HFF-Myc (cell line): ENCODE results near the gene CST6.

Experiments used
- DNase-seq: peaks from one replicate; pipeline ENCODE4 v3.0.0-alpha.2; 2011; ENCODE audit warnings: low read depth; ENCODE audit errors: extremely low read depth
- H3K4me3 ChIP-seq: replicated peaks from 2 replicates; pipeline ENCODE4 v1.5.1; 2011; ENCODE audit warnings: low read depth, mild to moderate bottlenecking, control low read depth, low read length
- CTCF ChIP-seq: IDR thresholded peaks from 2 replicates; pipeline ENCODE4 v1.5.1; 2012; ENCODE audit warnings: mild to moderate bottlenecking, low read depth, low read length, control low read depth; ENCODE audit errors: missing control alignments

The CST6 gene

GRCh38 chr11:65988791-65989592, 22.8 kb upstream of the CST6 start:
- DNase-seq, result peak; percentile 96
- peak; percentile 96 for TF ChIP-seq CTCF
- H3K4me3 ChIP-seq, result no peak overlapping the region

- no peak overlapping the region for H3K4me3 ChIP-seq
- DNase-seq, result no peak
- no peak for TF ChIP-seq CTCF
Observed at GRCh38 chr11:65992056-65992455, 19.8 kb upstream of the CST6 start.

GRCh38 chr11:65997286-65997685, 14.5 kb upstream of the CST6 start:
- no peak for DNase-seq
- no peak for TF ChIP-seq CTCF
- no peak overlapping the region for H3K4me3 ChIP-seq

GRCh38 chr11:66001942-66002647, 9.7 kb upstream of the CST6 start, which contains the start of the genes BANF1 and EIF1AD:
Gene BANF1, plus strand, starts transcription at chr11:66002503. Its CDS starts 748 bp downstream, at chr11:66003251.
Gene EIF1AD, minus strand, starts transcription at chr11:66002157. Its CDS starts 1,768 bp downstream, at chr11:66000389.
- TF ChIP-seq CTCF, result no peak
- peak; percentile 96 for DNase-seq
- H3K4me3 ChIP-seq, result peak within 1 kb of the TSS; percentile 98

GRCh38 chr11:66002648-66003225, 9.1 kb upstream of the CST6 start:
- TF ChIP-seq CTCF, result no peak
- peak overlapping the region; percentile 98 for H3K4me3 ChIP-seq
- no peak for DNase-seq

GRCh38 chr11:66003291-66003690, 8.5 kb upstream of the CST6 start:
- peak overlapping the region; percentile 98 for H3K4me3 ChIP-seq
- no peak for TF ChIP-seq CTCF
- DNase-seq, result no peak
